ENCODE results near the gene COG4. TPM values are rescaled to one million over a fixed set of nuclear protein-coding genes. Genes with fewer than 3 reads are reported as not detected.

COG4 gene
- total and polyA plus RNA-seq, 10 donors, result 40.8 to 85.4 (median 58.8) TPM

DNA sequence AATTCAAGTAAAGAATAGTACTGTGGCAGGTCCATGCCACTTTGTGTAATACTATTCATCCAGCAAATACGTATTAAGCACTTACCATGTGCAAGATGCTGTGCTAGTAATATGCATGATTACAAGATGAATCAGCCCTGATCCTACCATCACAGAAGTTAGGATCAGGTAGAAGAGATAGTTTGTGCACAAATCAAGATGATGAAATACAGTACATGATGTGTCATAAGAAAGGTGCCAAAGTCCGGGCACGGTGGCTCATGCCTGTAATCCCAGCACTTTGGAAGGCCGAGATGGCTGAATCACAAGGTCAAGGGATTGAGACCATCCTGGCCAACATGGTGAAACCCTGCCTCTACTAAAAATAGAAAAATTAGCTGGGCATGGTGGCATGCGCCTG, 10.9 kb downstream of the COG4 start:
- Histone ChIP-seq H3K27me3 (replicated peaks in 1 of 7) (no peaks in the 10 kb centered on the region), H3K4me1 (peaks cover 0 to 16% (median 6%) of the 10 kb centered on the region in 6 donors), H3K36me3 (peaks cover 0 to 100% (median 97%) of the 10 kb centered on the region in 6 donors), H3K27ac (no peak overlapping the region), H3K9me3 (no peaks in the 10 kb centered on the region), H3K4me3 (no peak overlapping the region)
- no peak for DNase-seq
- 88 to 98% (median 94%) methylated on average over 5 of the region's 5 CpGs for whole genome bisulfite sequencing, 5 donors
- TF ChIP-seq POLR2AphosphoS5 (IDR thresholded peaks at IDR 0.05), result no peak
- no peak for TF ChIP-seq POLR2A (IDR thresholded peaks at IDR 0.05)
- no peak for TF ChIP-seq CTCF (IDR thresholded peaks at IDR 0.05 in 8 of 11, conservative IDR thresholded peaks at IDR 0.05 in 3 of 11)
- intact Hi-C loops (cut with DNase I; ENCODE audit: low total_unique reads), result no loop called here

DNA sequence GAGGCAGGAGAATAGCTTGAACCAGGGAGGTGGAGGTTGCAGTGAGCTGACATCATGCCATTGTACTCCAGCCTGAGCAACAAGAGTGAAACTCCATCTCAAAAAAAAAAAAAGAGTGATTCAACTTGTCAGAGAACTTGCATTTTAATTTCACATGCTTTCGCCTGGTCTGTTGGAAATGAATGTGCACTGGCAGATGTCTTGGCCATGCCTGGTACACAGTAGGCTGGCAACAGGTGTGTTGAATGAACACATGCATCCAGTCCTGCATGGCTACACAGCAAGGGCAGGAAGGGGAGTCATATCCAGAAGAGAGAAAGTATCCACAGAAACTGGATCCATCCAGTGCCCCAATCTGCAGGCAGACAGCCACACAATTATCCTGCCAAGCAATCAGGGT, 11.5 kb downstream of the COG4 start:
- peaks cover 0 to 16% (median 6%) of the 10 kb centered on the region in 6 donors for H3K4me1 ChIP-seq
- intact Hi-C loops (cut with DNase I; ENCODE audit: low total_unique reads), result no loop called here
- peaks cover 0 to 100% (median 97%) of the 10 kb centered on the region in 6 donors for H3K36me3 ChIP-seq
- 91 to 97% (median 94%) methylated on average over 1 of the region's 1 CpG for WGBS, 5 donors
- no peak for DNase-seq
- no peak for TF ChIP-seq POLR2A (IDR thresholded peaks at IDR 0.05)
- no peak for TF ChIP-seq POLR2AphosphoS5 (IDR thresholded peaks at IDR 0.05)
- no peak for TF ChIP-seq CTCF (IDR thresholded peaks at IDR 0.05 in 8 of 11, conservative IDR thresholded peaks at IDR 0.05 in 3 of 11)
- no peak overlapping the region for H3K27ac ChIP-seq
- H3K4me3 ChIP-seq, result no peak overlapping the region
- no peaks in the 10 kb centered on the region for H3K27me3 ChIP-seq (replicated peaks in 1 of 7)
- H3K9me3 ChIP-seq, result no peaks in the 10 kb centered on the region

DNA sequence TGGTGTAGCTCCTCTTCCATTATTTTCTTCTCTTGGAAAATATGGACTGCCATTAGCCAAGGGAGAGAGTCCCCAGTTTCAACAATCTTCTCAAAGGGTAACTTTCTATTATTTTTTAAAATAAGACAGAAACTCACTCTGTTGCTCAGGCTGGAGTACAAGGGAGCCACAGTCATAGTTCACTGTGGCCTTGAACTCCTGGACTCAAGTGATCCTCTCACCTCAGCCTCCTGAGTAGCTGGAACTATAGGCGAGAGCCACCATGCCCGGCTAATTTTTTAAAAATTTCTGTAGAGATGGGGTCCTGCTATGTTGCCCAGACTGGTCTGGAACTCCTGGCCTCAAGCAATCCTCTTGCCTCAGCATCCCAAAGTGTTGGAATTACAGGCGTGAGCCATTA, 13.1 kb downstream of the COG4 start:
- DNase-seq, result no peak
- Histone ChIP-seq H3K4me3 (no peak overlapping the region), H3K9me3 (no peaks in the 10 kb centered on the region), H3K4me1 (peaks cover 0 to 16% (median 6%) of the 10 kb centered on the region in 6 donors), H3K27me3 (replicated peaks in 1 of 7) (no peaks in the 10 kb centered on the region), H3K27ac (no peak overlapping the region), H3K36me3 (peaks cover 0 to 100% (median 86%) of the 10 kb centered on the region in 6 donors)
- 91 to 96% (median 94%) methylated on average over 3 of the region's 3 CpGs for WGBS, 5 donors
- intact Hi-C loops (cut with DNase I; ENCODE audit: low total_unique reads), result no loop called here
- no peak for TF ChIP-seq CTCF (IDR thresholded peaks at IDR 0.05 in 8 of 11, conservative IDR thresholded peaks at IDR 0.05 in 3 of 11)
- no peak for TF ChIP-seq POLR2A (IDR thresholded peaks at IDR 0.05)

GRCh38 chr16:70508752-70509151, 14.6 kb downstream of the COG4 start:
- H3K36me3 ChIP-seq, result peaks cover 0 to 100% (median 74%) of the 10 kb centered on the region in 6 donors
- peak overlapping the region in 3 of 8 donors; percentile 32 to 58 (median 40) for H3K27ac ChIP-seq
- 31 to 36% (median 31%) methylated on average over 5 of the region's 5 CpGs for WGBS, 5 donors
- no peak overlapping the region for H3K4me3 ChIP-seq
- intact Hi-C loops (cut with DNase I; ENCODE audit: low total_unique reads), result no loop called here
- H3K27me3 ChIP-seq (replicated peaks in 1 of 7), result no peaks in the 10 kb centered on the region
- H3K9me3 ChIP-seq, result no peaks in the 10 kb centered on the region
- peaks cover 0 to 16% (median 6%) of the 10 kb centered on the region in 6 donors for H3K4me1 ChIP-seq
- no peak for DNase-seq
- peak in 2 of 11 experiments; percentile 15 to 32 for TF ChIP-seq CTCF (IDR thresholded peaks at IDR 0.05 in 8 of 11, conservative IDR thresholded peaks at IDR 0.05 in 3 of 11)
- no peak for TF ChIP-seq POLR2AphosphoS5 (IDR thresholded peaks at IDR 0.05)
- TF ChIP-seq POLR2A (IDR thresholded peaks at IDR 0.05), result no peak
